ENCODE data around the gene SPTBN1. TPM values are rescaled to one million over a fixed set of nuclear protein-coding genes. Genes with fewer than 3 reads are reported as not detected.
"Not testable (repeated sequence)": the region's sequence is repeated elsewhere in the genome, so short reads cannot be mapped to it uniquely, and the experiment has no call there.

Gene SPTBN1
- total and polyA plus RNA-seq, 7 experiments from 2014 or later, result 43.3 to 207 (median 171) TPM

- Mint-ChIP-seq H3K36me3 (no peaks in the 10 kb centered on the region), H3K27me3 (peaks cover 0 to 19% (median 0%) of the 10 kb centered on the region in 5 donors), H3K27ac (no peak overlapping the region), H3K9me3 (no peaks in the 10 kb centered on the region), H3K4me3 (no peak overlapping the region), H3K4me1 (no peaks in the 10 kb centered on the region)
- H3K4me3 ChIP-seq (ENCODE audit: low read length), result no peak overlapping the region
- ChIA-PET POLR2A (no interaction called here), CTCF (interaction anchor here (0.8 to 1.1 kb wide), 2 partner anchors 56 to 590 kb away, joined by 3 read pairs; no protein-coding TSS in a partner anchor)
- H3K4me1 ChIP-seq (ENCODE audit: control insufficient read depth in 2 of 2, insufficient read depth in 2 of 2, low read length in 2 of 2), result no peaks in the 10 kb centered on the region
- no peaks in the 10 kb centered on the region for H3K27me3 ChIP-seq (ENCODE audit: control insufficient read depth in 2 of 2, insufficient read depth in 2 of 2, low read length in 2 of 2)
- intact Hi-C loops (cut with micrococcal nuclease), result loop anchor here (1.0 kb wide), 1 partner anchor 396 kb away; no protein-coding TSS in a partner anchor
- H3K36me3 ChIP-seq (ENCODE audit: control insufficient read depth in 2 of 3, insufficient read depth in 3 of 3, low read length in 3 of 3), result no peaks in the 10 kb centered on the region
- no peak overlapping the region for H3K27ac ChIP-seq (ENCODE audit: low read depth, low read length)
- DNase-seq (peak in 1 of 9 donors; percentile 15), ATAC-seq (no peak)
- H3K9me3 ChIP-seq (ENCODE audit: control insufficient read depth in 2 of 3, low read length in 3 of 3), result no peaks in the 10 kb centered on the region
Observed at GRCh38 chr2:54503192-54503591, 47.1 kb downstream of the SPTBN1 start.

- intact Hi-C loops (cut with micrococcal nuclease), result loop anchor here (1.0 kb wide), 1 partner anchor 397 kb away; no protein-coding TSS in a partner anchor
- H3K4me1 Mint-ChIP-seq, result no peaks in the 10 kb centered on the region
- no peaks in the 10 kb centered on the region for H3K27me3 ChIP-seq (ENCODE audit: control insufficient read depth in 2 of 2, insufficient read depth in 2 of 2, low read length in 2 of 2)
- peaks cover 0 to 14% (median 0%) of the 10 kb centered on the region in 5 donors for H3K27me3 Mint-ChIP-seq
- ATAC-seq (no peak), DNase-seq (no peak)
- H3K36me3 ChIP-seq (ENCODE audit: control insufficient read depth in 2 of 3, insufficient read depth in 3 of 3, low read length in 3 of 3), result no peaks in the 10 kb centered on the region
- CTCF ChIA-PET, result no interaction called here
- H3K36me3 Mint-ChIP-seq, result no peaks in the 10 kb centered on the region
- H3K27ac Mint-ChIP-seq, result no peak overlapping the region
- POLR2A ChIA-PET, result no interaction called here
- no peak overlapping the region for H3K4me3 Mint-ChIP-seq
- H3K9me3 ChIP-seq (ENCODE audit: control insufficient read depth in 2 of 3, low read length in 3 of 3), result no peaks in the 10 kb centered on the region
- no peak overlapping the region for H3K27ac ChIP-seq (ENCODE audit: low read depth, low read length)
- no peak overlapping the region for H3K4me3 ChIP-seq (ENCODE audit: low read length)
- H3K4me1 ChIP-seq (ENCODE audit: control insufficient read depth in 2 of 2, insufficient read depth in 2 of 2, low read length in 2 of 2), result no peaks in the 10 kb centered on the region
- no peaks in the 10 kb centered on the region for H3K9me3 Mint-ChIP-seq
Observed at GRCh38 chr2:54503828-54504227, 47.7 kb downstream of the SPTBN1 start.

- Histone ChIP-seq H3K27ac (ENCODE audit: low read depth, low read length) (no peak overlapping the region), H3K36me3 (ENCODE audit: control insufficient read depth in 2 of 3, insufficient read depth in 3 of 3, low read length in 3 of 3) (no peaks in the 10 kb centered on the region), H3K27me3 (ENCODE audit: control insufficient read depth in 2 of 2, insufficient read depth in 2 of 2, low read length in 2 of 2) (no peaks in the 10 kb centered on the region), H3K4me3 (ENCODE audit: low read length) (no peak overlapping the region), H3K9me3 (ENCODE audit: control insufficient read depth in 2 of 3, low read length in 3 of 3) (no peaks in the 10 kb centered on the region), H3K4me1 (ENCODE audit: control insufficient read depth in 2 of 2, insufficient read depth in 2 of 2, low read length in 2 of 2) (no peaks in the 10 kb centered on the region)
- intact Hi-C loops (cut with micrococcal nuclease), result no loop called here
- no peak for ATAC-seq
- Mint-ChIP-seq H3K9me3 (no peaks in the 10 kb centered on the region), H3K4me1 (no peaks in the 10 kb centered on the region), H3K4me3 (no peak overlapping the region), H3K27ac (no peak overlapping the region), H3K27me3 (peaks cover 0 to 6% (median 0%) of the 10 kb centered on the region in 5 donors), H3K36me3 (no peaks in the 10 kb centered on the region)
- ChIA-PET POLR2A (interaction anchor here (0.8 kb wide), 1 partner anchor 17 kb away, joined by 3 read pairs; no protein-coding TSS in a partner anchor), CTCF (no interaction called here)
- DNase-seq, result no peak
Observed at GRCh38 chr2:54504866-54505265, 48.7 kb downstream of the SPTBN1 start.

GRCh38 chr2:54508541-54508940 lies 52.4 kb downstream of the SPTBN1 start:
- no peak overlapping the region for H3K27ac Mint-ChIP-seq
- Histone ChIP-seq H3K4me3 (ENCODE audit: low read length) (no peak overlapping the region), H3K27ac (ENCODE audit: low read depth, low read length) (no peak overlapping the region), H3K4me1 (ENCODE audit: control insufficient read depth in 2 of 2, insufficient read depth in 2 of 2, low read length in 2 of 2) (no peaks in the 10 kb centered on the region), H3K36me3 (ENCODE audit: control insufficient read depth in 2 of 3, insufficient read depth in 3 of 3, low read length in 3 of 3) (no peaks in the 10 kb centered on the region), H3K27me3 (ENCODE audit: control insufficient read depth in 2 of 2, insufficient read depth in 2 of 2, low read length in 2 of 2) (no peaks in the 10 kb centered on the region), H3K9me3 (ENCODE audit: control insufficient read depth in 2 of 3, low read length in 3 of 3) (no peaks in the 10 kb centered on the region)
- POLR2A ChIA-PET, result no interaction called here
- DNase-seq, result no peak
- CTCF ChIA-PET, result no interaction called here
- H3K4me1 Mint-ChIP-seq, result peaks cover 0 to 6% (median 4%) of the 10 kb centered on the region in 7 donors
- H3K36me3 Mint-ChIP-seq, result no peaks in the 10 kb centered on the region
- ATAC-seq, result no peak
- H3K9me3 Mint-ChIP-seq, result no peaks in the 10 kb centered on the region
- peaks cover 0 to 2% (median 0%) of the 10 kb centered on the region in 5 donors for H3K27me3 Mint-ChIP-seq
- intact Hi-C loops (cut with micrococcal nuclease), result no loop called here
- no peak overlapping the region for H3K4me3 Mint-ChIP-seq

- H3K9me3 Mint-ChIP-seq; H3K36me3 ChIP-seq (ENCODE audit: control insufficient read depth in 2 of 3, insufficient read depth in 3 of 3, low read length in 3 of 3); intact Hi-C loops (cut with micrococcal nuclease); H3K27ac Mint-ChIP-seq; H3K4me1 ChIP-seq (ENCODE audit: control insufficient read depth in 2 of 2, insufficient read depth in 2 of 2, low read length in 2 of 2); DNase-seq; H3K9me3 ChIP-seq (ENCODE audit: control insufficient read depth in 2 of 3, low read length in 3 of 3); H3K27me3 ChIP-seq (ENCODE audit: control insufficient read depth in 2 of 2, insufficient read depth in 2 of 2, low read length in 2 of 2); H3K4me3 ChIP-seq (ENCODE audit: low read length); H3K4me1 Mint-ChIP-seq; H3K27ac ChIP-seq (ENCODE audit: low read depth, low read length); H3K36me3 Mint-ChIP-seq; POLR2A ChIA-PET; ATAC-seq; H3K4me3 Mint-ChIP-seq; H3K27me3 Mint-ChIP-seq: not testable (repeated sequence)
- CTCF ChIA-PET, result interaction anchor here (0.8 kb wide), 1 partner anchor 15 kb away, joined by 3 read pairs; no protein-coding TSS in a partner anchor
Observed at GRCh38 chr2:54509043-54509442, 52.9 kb downstream of the SPTBN1 start.

GRCh38 chr2:54510916-54511315 lies 54.8 kb downstream of the SPTBN1 start:
- no peaks in the 10 kb centered on the region for H3K9me3 ChIP-seq (ENCODE audit: control insufficient read depth in 2 of 3, low read length in 3 of 3)
- no peaks in the 10 kb centered on the region for H3K36me3 ChIP-seq (ENCODE audit: control insufficient read depth in 2 of 3, insufficient read depth in 3 of 3, low read length in 3 of 3)
- peaks cover 0 to 6% (median 4%) of the 10 kb centered on the region in 7 donors for H3K4me1 Mint-ChIP-seq
- H3K4me1 ChIP-seq (ENCODE audit: control insufficient read depth in 2 of 2, insufficient read depth in 2 of 2, low read length in 2 of 2), result no peaks in the 10 kb centered on the region
- no peaks in the 10 kb centered on the region for H3K27me3 ChIP-seq (ENCODE audit: control insufficient read depth in 2 of 2, insufficient read depth in 2 of 2, low read length in 2 of 2)
- no peaks in the 10 kb centered on the region for H3K9me3 Mint-ChIP-seq
- no peak overlapping the region for H3K27ac ChIP-seq (ENCODE audit: low read depth, low read length)
- CTCF ChIA-PET, result no interaction called here
- no peak overlapping the region for H3K27ac Mint-ChIP-seq
- POLR2A ChIA-PET, result no interaction called here
- no peak for DNase-seq
- peaks cover 0 to 6% (median 0%) of the 10 kb centered on the region in 5 donors for H3K27me3 Mint-ChIP-seq
- no peak overlapping the region for H3K4me3 ChIP-seq (ENCODE audit: low read length)
- ATAC-seq, result no peak
- no peaks in the 10 kb centered on the region for H3K36me3 Mint-ChIP-seq
- no peak overlapping the region for H3K4me3 Mint-ChIP-seq
- intact Hi-C loops (cut with micrococcal nuclease), result no loop called here

GRCh38 chr2:54512183-54512582 lies 56.1 kb downstream of the SPTBN1 start:
- Mint-ChIP-seq H3K4me1 (peaks cover 0 to 6% (median 4%) of the 10 kb centered on the region in 7 donors), H3K27ac (no peak overlapping the region), H3K27me3 (peaks cover 0 to 15% (median 0%) of the 10 kb centered on the region in 5 donors), H3K36me3 (no peaks in the 10 kb centered on the region), H3K9me3 (no peaks in the 10 kb centered on the region), H3K4me3 (no peak overlapping the region)
- DNase-seq (no peak), ATAC-seq (no peak)
- H3K36me3 ChIP-seq (ENCODE audit: control insufficient read depth in 2 of 3, insufficient read depth in 3 of 3, low read length in 3 of 3), result no peaks in the 10 kb centered on the region
- H3K9me3 ChIP-seq (ENCODE audit: control insufficient read depth in 2 of 3, low read length in 3 of 3), result no peaks in the 10 kb centered on the region
- no peaks in the 10 kb centered on the region for H3K27me3 ChIP-seq (ENCODE audit: control insufficient read depth in 2 of 2, insufficient read depth in 2 of 2, low read length in 2 of 2)
- H3K4me1 ChIP-seq (ENCODE audit: control insufficient read depth in 2 of 2, insufficient read depth in 2 of 2, low read length in 2 of 2), result no peaks in the 10 kb centered on the region
- H3K4me3 ChIP-seq (ENCODE audit: low read length), result no peak overlapping the region
- ChIA-PET CTCF (interaction anchor here (1.4 kb wide), 1 partner anchor 12 kb away, joined by 6 read pairs; no protein-coding TSS in a partner anchor), POLR2A (no interaction called here)
- H3K27ac ChIP-seq (ENCODE audit: low read depth, low read length), result no peak overlapping the region
- intact Hi-C loops (cut with micrococcal nuclease), result no loop called here

Data from naive thymus-derived CD4-positive, alpha-beta T cell (primary cell).